Tongue (tissue), 2 donors: ENCODE data around the gene TFF2. TPM values are rescaled to one million over a fixed set of nuclear protein-coding genes. Genes with fewer than 3 reads are reported as not detected.

ENCODE experiments used
- DNase-seq: peaks from one replicate; pipeline ENCODE4 v3.0.0-alpha.2; 2015
- total RNA-seq: library from RNA; depleted of rRNA; stranded (reverse); fragments of >200 nt; gene quantifications from one replicate; pipeline ENCODE4 v1.2.3, GENCODE V29; 2014

TFF2 gene
- total RNA-seq, 1 donor from 2014 or later: not detected

GRCh38 chr21:42384156-42384945, 33.6 kb upstream of the TFF2 start:
- no peak for DNase-seq

- DNase-seq: no peak
Observed at GRCh38 chr21:42383331-42383730, 32.5 kb upstream of the TFF2 start.

- DNase-seq: no peak
Observed at GRCh38 chr21:42382915-42383314, 32.1 kb upstream of the TFF2 start.

GRCh38 chr21:42381347-42381984, 30.7 kb upstream of the TFF2 start:
- peak; percentile 16 for DNase-seq

- DNase-seq: no peak
Observed at GRCh38 chr21:42379426-42380215, 28.8 kb upstream of the TFF2 start.

- DNase-seq: no peak
Observed at GRCh38 chr21:42378418-42378817, 27.6 kb upstream of the TFF2 start.

GRCh38 chr21:42377951-42378340, 27.2 kb upstream of the TFF2 start:
- no peak for DNase-seq

GRCh38 chr21:42377211-42377950, 26.6 kb upstream of the TFF2 start:
- no peak for DNase-seq

GRCh38 chr21:42376338-42376982, 25.7 kb upstream of the TFF2 start:
- DNase-seq: no peak

GRCh38 chr21:42375966-42376337, 25.2 kb upstream of the TFF2 start:
- DNase-seq: no peak

GRCh38 chr21:42375506-42375905, 24.7 kb upstream of the TFF2 start:
- no peak for DNase-seq

- DNase-seq: peak; percentile 44
Observed at GRCh38 chr21:42374864-42375499, 24.2 kb upstream of the TFF2 start.

- DNase-seq: no peak
Observed at GRCh38 chr21:42374457-42374856, 23.7 kb upstream of the TFF2 start.

GRCh38 chr21:42373908-42374455, 23.2 kb upstream of the TFF2 start:
- no peak for DNase-seq

- no peak for DNase-seq
Observed at GRCh38 chr21:42373196-42373907, 22.6 kb upstream of the TFF2 start.

GRCh38 chr21:42370894-42371654, 20.3 kb upstream of the TFF2 start:
- DNase-seq: no peak

- no peak for DNase-seq
Observed at GRCh38 chr21:42369821-42370220, 19.0 kb upstream of the TFF2 start.

- DNase-seq: no peak
Observed at GRCh38 chr21:42367367-42368165, 16.8 kb upstream of the TFF2 start.
